T-helper 17 cell (primary cell): ENCODE results near the gene NTN4. TPM values are rescaled to one million over a fixed set of nuclear protein-coding genes. Genes with fewer than 3 reads are reported as not detected.

Experiments
- total RNA-seq, 4 donors: library from RNA in 2 of 4; stranded (reverse) in 2 of 4; gene quantifications; one replicate each; pipeline ENCODE4 v1.2.3 and lab custom pipeline; 2022 to 2026

The NTN4 gene
- total RNA-seq, 2 donors from 2014 or later, result 4.8 to 7.6 TPM

Other genes with a start within 250 kb of the NTN4 start
- 1 to 10 TPM; 1.6 to 2.2 TPM for gene USP44, start 239.3 kb downstream of the NTN4 start, total RNA-seq
- 10 to 100 TPM; 30.2 to 43.0 TPM for gene SNRPF, start 68.2 kb upstream of the NTN4 start, total RNA-seq
- gene CCDC38, start 151.8 kb upstream of the NTN4 start, total RNA-seq, result under 1 TPM in 1 of 2 donors, not detected in 1; 0.10 TPM
- gene AMDHD1, start 152.6 kb upstream of the NTN4 start, total RNA-seq, result 1 to 10 TPM in 1 of 2 donors, under 1 TPM in 1; 0.47 to 1.1 TPM
- 1 to 10 TPM in 1 of 2 donors, under 1 TPM in 1; 0.94 to 2.3 TPM for gene HAL, start 205.6 kb upstream of the NTN4 start, total RNA-seq
- gene LTA4H, start 244.8 kb upstream of the NTN4 start, total RNA-seq, result 10 to 100 TPM; 44.5 to 60.5 TPM